Effector memory CD4-positive, alpha-beta T cell (primary cell): ENCODE measurements around the gene ARHGEF3.

Experiments
- DNase-seq, 3 donors: peaks; one replicate each; pipeline ENCODE4 v3.0.0-alpha.2; 2020
- H3K27ac ChIP-seq: 2 replicates; pipeline ENCODE4 v1.7.0; 2013; ENCODE audit warnings: mild to moderate bottlenecking, low read length, moderate library complexity; ENCODE audit not compliant: insufficient read depth, poor library complexity, severe bottlenecking
- H3K27me3 ChIP-seq: replicated peaks from 2 replicates; pipeline ENCODE4 v1.7.0; 2013; ENCODE audit warnings: mild to moderate bottlenecking, low read length; ENCODE audit not compliant: insufficient read depth, control insufficient read depth, poor library complexity, severe bottlenecking
- H3K36me3 ChIP-seq: 2 replicates; pipeline ENCODE4 v1.7.0; 2013; ENCODE audit warnings: mild to moderate bottlenecking, low read length, moderate library complexity; ENCODE audit not compliant: control insufficient read depth, insufficient read depth
- H3K4me1 ChIP-seq: 2 replicates; pipeline ENCODE4 v1.7.0; 2013; ENCODE audit warnings: low read length, mild to moderate bottlenecking; ENCODE audit not compliant: control insufficient read depth, insufficient read depth, poor library complexity, severe bottlenecking
- H3K4me3 ChIP-seq: 2 replicates; pipeline ENCODE4 v1.7.0; 2013; ENCODE audit warnings: low read length, low read depth, mild to moderate bottlenecking; ENCODE audit not compliant: insufficient read depth, poor library complexity, severe bottlenecking
- H3K9me3 ChIP-seq: 2 replicates; pipeline ENCODE4 v1.7.0; 2013; ENCODE audit warnings: mild to moderate bottlenecking, low read length, moderate library complexity; ENCODE audit not compliant: control insufficient read depth

ARHGEF3 gene

DNA sequence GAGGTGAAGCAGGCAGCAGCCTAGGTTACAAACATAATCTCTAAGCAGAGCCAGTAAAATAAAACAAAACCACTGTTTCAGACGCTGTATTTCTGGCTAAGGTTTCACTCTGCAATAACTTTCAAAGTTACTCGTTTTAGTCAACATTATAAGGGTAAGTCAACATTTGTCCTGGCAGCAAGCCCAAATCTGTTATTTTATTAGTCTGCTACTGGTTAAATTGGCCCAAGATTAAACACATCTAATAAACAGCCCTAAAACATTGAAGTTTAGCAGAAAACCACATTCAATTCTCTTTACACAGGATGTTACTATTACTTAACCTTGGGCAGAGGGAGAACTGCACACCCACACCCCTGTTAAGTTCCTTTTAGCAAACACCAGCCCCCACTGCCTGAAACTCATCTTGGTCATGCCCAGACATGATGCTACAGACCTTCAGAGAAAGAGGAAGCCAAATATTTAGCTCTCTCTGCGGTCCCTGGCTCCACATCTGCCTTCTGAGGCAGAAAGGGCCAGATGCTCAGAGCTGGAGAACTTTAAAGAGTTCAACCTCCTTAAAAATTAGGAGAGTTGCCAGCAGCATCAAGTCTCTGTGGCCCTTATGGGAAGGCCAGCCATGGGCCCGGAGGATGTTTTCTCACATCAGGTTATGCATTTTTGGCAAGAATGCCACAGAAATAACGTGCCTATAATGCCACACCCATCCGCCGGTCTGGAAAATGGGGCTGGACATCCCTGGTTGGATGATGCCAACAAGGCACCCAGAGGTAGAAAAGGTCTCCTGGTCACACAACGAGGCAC is 17.9 kb downstream of the ARHGEF3 start:
- Histone ChIP-seq H3K27ac (peak overlapping the region; percentile 62), H3K4me1 (peaks cover 91% of the 10 kb centered on the region), H3K27me3 (no peaks in the 10 kb centered on the region), H3K36me3 (no peaks in the 10 kb centered on the region), H3K4me3 (no peak overlapping the region), H3K9me3 (no peaks in the 10 kb centered on the region)
- DNase-seq: peak in 2 of 3 donors; percentile 44 to 64

DNA sequence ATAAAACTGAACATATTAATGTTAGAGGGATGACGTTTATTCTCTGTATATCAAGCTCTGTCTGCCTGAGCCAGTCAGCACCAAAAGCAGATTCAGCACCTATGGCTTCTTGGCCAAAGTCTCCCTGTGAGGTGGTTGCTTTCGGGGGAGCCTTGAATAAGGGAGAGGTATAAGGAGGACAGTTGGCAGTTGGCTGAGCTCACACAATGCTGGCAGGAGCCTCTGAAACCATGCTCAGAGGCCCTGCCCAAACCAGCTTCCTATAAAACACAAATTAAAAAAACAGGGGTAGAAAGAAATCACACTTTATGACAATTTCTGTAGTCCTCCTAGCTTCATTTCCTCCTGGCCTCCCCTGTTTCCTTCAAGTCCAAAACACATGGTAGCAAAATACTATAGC is 18.8 kb downstream of the ARHGEF3 start:
- Histone ChIP-seq H3K27me3 (no peaks in the 10 kb centered on the region), H3K4me1 (peaks cover 90% of the 10 kb centered on the region), H3K36me3 (no peaks in the 10 kb centered on the region), H3K9me3 (no peaks in the 10 kb centered on the region), H3K4me3 (no peak overlapping the region), H3K27ac (peak overlapping the region; percentile 62)
- DNase-seq: no peak

DNA sequence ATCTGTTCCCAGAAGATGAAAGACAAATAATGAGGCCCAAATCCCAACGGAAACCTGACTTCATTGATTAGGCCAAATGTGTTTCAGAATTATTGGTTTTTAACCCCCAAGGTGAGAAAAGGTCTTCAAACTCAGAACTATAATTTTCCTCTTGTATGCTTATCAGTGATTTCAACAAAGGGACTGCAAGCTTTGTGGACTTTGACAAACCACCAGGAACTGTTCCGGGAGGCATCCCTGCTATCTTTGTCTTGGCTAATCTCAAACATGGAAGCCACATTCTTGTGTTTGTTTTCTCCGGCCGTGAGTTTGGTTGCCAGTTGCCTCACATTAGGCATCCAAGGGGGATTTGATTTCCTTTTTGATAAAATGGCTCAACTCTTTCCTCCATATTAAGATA is 19.5 kb downstream of the ARHGEF3 start:
- H3K36me3 ChIP-seq: no peaks in the 10 kb centered on the region
- peak overlapping the region; percentile 62 for H3K27ac ChIP-seq
- H3K4me1 ChIP-seq: peaks cover 90% of the 10 kb centered on the region
- DNase-seq: no peak
- H3K9me3 ChIP-seq: no peaks in the 10 kb centered on the region
- H3K27me3 ChIP-seq: no peaks in the 10 kb centered on the region
- H3K4me3 ChIP-seq: no peak overlapping the region

DNA sequence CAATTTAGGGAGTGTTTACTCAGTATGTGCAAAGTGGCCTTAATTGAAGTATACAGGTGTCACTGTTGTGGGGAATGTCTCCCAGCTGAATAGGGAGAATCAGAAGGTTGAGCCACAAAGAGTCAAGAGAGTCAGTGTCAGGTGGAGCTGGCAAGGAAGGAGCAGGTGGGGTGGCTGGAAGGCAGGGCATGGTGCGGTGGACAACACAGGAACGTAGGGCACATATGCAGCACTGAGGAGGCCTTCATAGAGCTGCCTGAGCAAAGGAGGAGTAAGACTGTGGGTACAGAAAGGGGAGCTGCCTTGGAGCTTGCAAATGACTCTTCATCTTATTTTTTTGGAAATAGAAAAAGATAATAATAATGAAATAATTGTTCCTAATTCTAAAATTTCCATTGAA is 20.0 kb downstream of the ARHGEF3 start:
- H3K9me3 ChIP-seq: no peaks in the 10 kb centered on the region
- DNase-seq: no peak
- peaks cover 85% of the 10 kb centered on the region for H3K4me1 ChIP-seq
- H3K27me3 ChIP-seq: no peaks in the 10 kb centered on the region
- H3K36me3 ChIP-seq: no peaks in the 10 kb centered on the region
- H3K4me3 ChIP-seq: no peak overlapping the region
- H3K27ac ChIP-seq: peak overlapping the region; percentile 2

DNA sequence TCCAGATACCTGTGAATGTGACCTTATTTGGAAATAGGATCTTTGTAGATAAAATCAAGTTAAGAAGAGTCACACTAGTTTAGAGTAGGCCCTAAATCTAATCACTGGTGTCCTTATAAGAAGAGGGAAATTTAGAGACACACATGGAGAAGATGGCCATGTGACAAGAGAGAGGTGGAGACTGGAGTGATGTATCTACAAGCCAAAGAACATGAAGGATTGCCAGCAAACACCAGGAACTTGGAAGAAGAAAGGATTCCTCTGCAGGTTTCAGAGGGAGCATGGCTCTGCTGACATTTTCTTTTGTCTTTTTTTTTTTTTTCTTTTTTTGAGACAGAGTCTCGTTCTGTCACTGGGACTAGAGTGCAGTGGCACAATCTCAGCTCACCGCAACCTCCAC is 20.8 kb downstream of the ARHGEF3 start:
- H3K4me1 ChIP-seq: peaks cover 77% of the 10 kb centered on the region

DNA sequence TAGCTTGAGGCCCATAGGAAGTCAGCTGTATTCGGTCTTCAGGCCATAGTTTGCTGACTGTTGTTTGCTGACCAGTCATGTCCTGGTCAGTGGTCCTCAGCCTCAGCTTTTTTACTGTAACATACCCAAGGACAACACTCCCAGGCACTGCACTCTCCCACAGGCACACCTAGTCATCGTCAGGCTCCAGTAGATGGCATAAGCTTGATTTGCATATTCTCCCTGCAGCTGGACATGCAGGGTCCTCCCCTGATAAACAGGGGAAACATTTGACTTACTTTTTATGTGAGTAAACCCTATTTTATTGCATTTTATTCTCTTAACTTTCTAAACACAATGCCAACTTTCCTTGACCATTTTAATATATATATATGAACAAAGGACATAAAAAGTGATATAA is 22.9 kb downstream of the ARHGEF3 start:
- no peak overlapping the region for H3K27ac ChIP-seq
- peaks cover 57% of the 10 kb centered on the region for H3K4me1 ChIP-seq

More for the DNA sequence above, 20.8 kb downstream of the ARHGEF3 start:
- no peaks in the 10 kb centered on the region for H3K9me3 ChIP-seq
- no peak for DNase-seq
- H3K4me3 ChIP-seq: no peak overlapping the region
- H3K27me3 ChIP-seq: no peaks in the 10 kb centered on the region
- H3K36me3 ChIP-seq: no peaks in the 10 kb centered on the region
- H3K27ac ChIP-seq: peak overlapping the region; percentile 11

DNA sequence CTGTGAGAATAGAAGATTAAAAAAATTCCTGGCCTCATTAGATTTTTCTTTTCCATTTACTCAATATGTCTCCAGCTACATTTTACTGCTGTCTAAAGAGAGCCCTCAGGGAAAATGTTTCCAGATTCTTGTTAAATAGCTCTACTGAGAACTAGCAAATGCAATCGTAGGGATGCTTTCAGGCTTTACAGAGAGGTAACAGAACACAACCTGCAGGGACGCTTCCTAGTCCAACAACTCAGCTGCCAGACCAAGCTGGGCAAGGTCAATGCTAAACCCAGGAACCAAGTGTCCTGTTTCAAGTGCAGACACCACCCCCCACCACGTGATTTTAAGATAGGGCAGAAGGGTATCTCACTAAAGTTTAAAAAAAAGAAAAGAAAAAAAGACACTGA is 25.2 kb downstream of the ARHGEF3 start:
- Histone ChIP-seq H3K4me3 (no peak overlapping the region), H3K9me3 (no peaks in the 10 kb centered on the region), H3K4me1 (peaks cover 33% of the 10 kb centered on the region), H3K27me3 (no peaks in the 10 kb centered on the region), H3K36me3 (peaks cover 17% of the 10 kb centered on the region), H3K27ac (no peak overlapping the region)
- no peak for DNase-seq

More for the DNA sequence above, 22.9 kb downstream of the ARHGEF3 start:
- Histone ChIP-seq H3K36me3 (no peaks in the 10 kb centered on the region), H3K4me3 (no peak overlapping the region), H3K27me3 (no peaks in the 10 kb centered on the region), H3K9me3 (no peaks in the 10 kb centered on the region)
- DNase-seq: no peak

DNA sequence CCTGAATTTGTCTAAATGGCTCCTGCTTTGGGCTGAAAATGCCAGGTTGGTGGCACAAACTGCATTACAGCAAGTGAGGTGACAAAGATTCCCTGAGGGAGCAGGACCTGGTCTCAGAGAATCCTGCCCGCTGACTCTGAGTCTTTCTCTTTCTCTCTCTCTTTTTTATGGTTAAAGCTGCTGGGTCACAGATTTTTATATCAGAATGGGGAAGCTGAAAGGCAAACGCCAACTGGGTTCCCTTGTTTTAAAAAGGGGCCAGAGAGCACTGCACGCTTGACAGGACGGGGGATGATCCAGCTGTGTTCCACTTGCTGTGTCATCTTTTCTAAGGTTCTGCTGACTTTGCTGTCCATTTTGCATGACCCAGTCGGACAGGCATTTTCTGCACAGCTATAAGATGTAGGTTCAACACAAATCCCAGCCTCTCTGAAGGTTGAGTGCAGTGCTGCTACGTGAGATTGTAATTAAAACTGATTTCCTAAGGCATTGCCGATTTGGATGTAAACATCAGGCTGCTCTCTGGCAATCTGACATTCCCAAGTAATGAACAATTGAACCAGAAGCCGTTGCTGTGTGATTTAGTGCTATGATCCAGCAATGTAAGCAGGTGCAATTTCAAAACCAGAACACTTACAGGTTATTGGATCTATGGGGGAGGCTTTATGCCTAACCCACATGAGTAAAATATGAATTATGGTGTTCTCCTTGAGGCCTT is 25.8 kb downstream of the ARHGEF3 start:
- no peak overlapping the region for H3K4me3 ChIP-seq

DNA sequence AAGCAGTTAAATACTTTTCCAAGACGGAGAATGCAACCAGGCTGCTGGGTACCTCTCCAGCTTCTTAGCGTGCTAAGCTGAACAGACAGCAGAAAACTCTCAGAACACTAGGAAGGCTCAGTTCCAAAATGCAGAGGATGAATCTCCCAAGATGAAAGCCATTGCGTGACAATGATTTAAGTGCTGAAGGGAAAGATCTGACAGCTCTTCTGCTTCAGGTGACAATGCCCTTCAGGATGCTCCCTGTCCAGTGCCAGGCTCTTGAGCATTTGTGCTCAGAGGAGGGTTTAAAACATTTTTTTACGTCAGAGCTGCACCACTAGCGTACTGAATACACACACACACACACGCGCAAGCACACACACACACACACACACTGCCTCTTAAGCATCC is 26.3 kb downstream of the ARHGEF3 start:
- H3K4me3 ChIP-seq: no peak overlapping the region
- peaks cover 22% of the 10 kb centered on the region for H3K4me1 ChIP-seq

More for the DNA sequence above, 25.8 kb downstream of the ARHGEF3 start:
- Histone ChIP-seq H3K4me1 (peaks cover 28% of the 10 kb centered on the region), H3K36me3 (peaks cover 23% of the 10 kb centered on the region), H3K27ac (no peak overlapping the region), H3K27me3 (no peaks in the 10 kb centered on the region), H3K9me3 (no peaks in the 10 kb centered on the region)
- DNase-seq: no peak

DNA sequence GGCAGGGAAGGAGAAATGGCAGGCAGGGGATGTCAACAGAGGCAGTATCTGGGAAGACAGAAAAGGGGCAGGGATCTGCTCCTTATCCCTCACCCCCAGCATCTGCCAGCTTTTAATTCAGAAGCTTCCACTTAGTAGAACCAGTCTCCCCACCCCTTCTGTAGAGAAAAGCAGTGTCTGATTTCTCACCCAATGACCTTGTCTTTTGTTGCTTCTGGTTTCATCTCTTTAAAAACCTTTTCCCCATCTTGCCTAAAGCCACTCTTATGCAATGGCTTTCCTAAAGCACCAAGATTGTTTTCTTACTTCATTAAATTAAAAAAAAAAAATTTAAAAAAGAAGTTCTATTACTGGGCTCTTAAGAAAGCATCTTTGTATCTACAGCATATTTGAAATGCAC is 27.8 kb downstream of the ARHGEF3 start:
- H3K4me3 ChIP-seq: no peak overlapping the region
- H3K36me3 ChIP-seq: peaks cover 38% of the 10 kb centered on the region
- no peaks in the 10 kb centered on the region for H3K9me3 ChIP-seq
- DNase-seq: no peak
- no peak overlapping the region for H3K27ac ChIP-seq
- H3K4me1 ChIP-seq: peaks cover 16% of the 10 kb centered on the region
- no peaks in the 10 kb centered on the region for H3K27me3 ChIP-seq

More for the DNA sequence above, 26.3 kb downstream of the ARHGEF3 start:
- Histone ChIP-seq H3K9me3 (no peaks in the 10 kb centered on the region), H3K36me3 (peaks cover 27% of the 10 kb centered on the region), H3K27ac (no peak overlapping the region), H3K27me3 (no peaks in the 10 kb centered on the region)
- DNase-seq: no peak
